Ureter (tissue), 1 donor: Measurements from ENCODE around the gene PIGQ. TPM values are rescaled to one million over a fixed set of nuclear protein-coding genes. Genes with fewer than 3 reads are reported as not detected.

ENCODE experiments used
- DNase-seq: peaks from one replicate; pipeline ENCODE4 v3.0.0-alpha.2; 2020; ENCODE audit warnings: low spot score
- total RNA-seq: library from RNA; stranded (reverse); gene quantifications from one replicate; pipeline ENCODE4 v1.2.4, GENCODE V29; 2023
- donor health status: DM: yes; HTN: yes; CAD: no.

Gene PIGQ
- total RNA-seq, 1 donor from 2014 or later = 65.7 TPM

DNA sequence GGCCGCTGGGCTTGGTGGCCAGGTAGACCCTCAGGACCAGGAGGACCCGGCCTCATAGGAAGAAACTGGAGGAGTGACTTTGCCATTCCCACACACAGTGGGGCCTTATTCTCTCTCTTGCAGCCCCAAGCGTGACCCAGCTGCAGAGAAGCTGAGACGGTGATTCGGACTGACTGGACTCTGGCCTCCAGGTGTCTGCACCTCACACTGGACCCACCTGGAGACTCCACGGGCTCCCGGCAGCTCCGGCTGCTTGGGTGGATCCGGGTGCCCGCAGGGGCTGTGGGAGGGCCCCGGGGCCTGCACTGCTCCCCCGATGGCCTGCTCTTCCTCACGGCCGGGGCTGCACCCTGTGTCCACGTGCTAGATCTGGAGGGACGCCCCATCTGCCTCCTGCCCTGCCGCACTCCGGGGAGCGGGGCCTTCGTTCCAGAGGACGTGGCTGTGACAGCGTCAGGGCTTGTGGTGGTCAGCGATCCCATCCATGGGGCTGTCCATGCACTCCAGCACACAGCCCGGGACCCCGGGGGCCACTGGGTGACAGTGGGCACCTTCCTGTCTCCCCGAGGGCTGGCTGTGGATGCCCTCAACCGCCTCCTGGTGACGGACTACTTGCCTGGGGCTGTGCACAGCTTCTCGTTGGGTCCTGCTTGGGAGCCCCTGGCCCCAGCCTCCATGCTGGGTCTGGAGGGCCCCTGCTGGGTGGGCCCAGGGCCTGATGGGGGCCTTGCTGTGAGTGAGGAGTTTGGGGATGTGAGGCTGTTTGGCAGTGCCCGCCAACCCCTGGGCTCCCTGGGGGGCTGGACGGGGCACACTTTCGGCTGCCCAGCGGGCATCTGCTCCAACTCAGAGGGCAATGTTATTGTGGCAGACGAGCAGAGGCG, 2.2 kb upstream of the PIGQ start:
- DNase-seq = no peak

DNA sequence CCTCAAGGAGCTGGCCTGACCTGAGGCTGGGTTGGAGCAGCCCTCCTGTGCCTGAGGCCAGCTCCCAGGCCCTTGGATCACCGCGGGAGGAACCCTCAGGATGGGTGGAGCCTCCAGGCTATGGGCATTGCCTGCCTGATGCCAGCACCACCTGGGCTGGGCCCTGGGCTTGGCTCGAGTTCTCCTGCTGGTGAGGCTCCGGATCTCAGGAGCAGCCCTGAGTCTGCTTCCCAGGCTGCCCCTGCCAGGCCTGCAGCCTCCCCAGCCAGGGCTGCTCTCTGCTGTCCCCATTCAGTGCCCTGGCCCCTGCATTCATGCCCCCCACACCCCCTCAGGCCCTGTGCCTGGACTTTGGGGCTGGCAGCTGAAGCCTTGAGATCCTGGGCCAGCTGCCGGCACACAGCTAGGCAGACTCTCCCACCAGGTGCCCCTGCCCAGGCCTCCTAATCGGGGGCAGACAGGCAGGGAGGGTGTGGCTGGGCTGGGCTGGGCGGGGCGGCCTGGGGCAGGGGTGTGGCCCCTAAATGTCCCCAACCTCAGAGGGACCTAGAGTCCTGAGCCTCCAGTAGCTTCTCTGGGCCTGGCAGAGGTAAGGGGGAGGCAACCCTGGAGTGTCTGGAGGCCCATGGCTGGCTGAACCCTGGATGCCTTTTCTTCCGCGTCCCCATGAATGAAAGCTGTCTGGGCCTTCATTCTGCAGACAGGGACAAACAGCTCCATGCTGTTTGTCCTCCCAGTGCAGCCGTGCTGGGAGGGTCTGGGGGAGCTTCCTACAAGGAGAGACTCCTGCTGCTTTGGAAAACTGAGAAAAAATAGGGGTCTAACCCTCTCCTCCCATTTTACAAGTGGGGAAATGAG, 1.1 kb upstream of the PIGQ start:
- no peak for DNase-seq

DNA sequence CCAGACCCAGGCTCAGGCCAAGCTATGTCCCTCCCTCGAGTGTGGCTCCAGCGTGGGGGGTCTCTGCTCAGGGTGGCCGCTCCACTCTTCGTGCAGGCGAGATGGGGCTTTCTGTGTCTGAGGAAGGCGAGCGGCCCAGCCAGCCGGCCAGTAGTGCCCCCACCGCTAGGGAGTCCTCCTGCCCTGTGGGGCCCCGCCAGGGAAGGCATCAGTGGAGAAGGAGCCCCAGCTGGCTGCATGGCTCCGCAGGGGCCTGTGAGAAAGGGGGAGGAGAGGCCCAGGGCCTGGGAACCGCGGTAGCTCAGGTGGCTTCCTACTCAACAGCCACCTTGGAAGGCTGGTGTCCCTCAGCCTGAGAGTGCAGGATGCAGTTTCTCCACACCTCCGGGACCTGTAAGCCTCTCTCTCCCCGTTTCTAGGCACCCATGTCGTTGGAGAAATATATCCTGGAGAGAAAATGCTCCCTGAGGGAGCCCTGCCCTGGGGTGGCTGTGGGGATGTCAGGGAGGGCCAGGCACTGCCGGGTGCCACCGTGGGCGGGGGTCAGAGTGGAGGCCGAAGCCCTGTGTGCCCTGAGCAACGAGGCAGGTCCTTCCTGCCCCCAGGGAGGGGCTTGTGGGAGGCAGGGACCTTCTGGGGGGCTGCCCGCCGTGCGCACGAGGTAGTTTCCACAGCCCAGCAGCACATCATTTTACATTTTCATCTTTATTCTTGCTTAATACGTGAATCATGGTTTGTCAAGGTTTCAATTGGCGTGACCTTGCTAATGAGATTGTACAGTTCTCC, 3.3 kb downstream of the PIGQ start:
- DNase-seq = no peak

DNA sequence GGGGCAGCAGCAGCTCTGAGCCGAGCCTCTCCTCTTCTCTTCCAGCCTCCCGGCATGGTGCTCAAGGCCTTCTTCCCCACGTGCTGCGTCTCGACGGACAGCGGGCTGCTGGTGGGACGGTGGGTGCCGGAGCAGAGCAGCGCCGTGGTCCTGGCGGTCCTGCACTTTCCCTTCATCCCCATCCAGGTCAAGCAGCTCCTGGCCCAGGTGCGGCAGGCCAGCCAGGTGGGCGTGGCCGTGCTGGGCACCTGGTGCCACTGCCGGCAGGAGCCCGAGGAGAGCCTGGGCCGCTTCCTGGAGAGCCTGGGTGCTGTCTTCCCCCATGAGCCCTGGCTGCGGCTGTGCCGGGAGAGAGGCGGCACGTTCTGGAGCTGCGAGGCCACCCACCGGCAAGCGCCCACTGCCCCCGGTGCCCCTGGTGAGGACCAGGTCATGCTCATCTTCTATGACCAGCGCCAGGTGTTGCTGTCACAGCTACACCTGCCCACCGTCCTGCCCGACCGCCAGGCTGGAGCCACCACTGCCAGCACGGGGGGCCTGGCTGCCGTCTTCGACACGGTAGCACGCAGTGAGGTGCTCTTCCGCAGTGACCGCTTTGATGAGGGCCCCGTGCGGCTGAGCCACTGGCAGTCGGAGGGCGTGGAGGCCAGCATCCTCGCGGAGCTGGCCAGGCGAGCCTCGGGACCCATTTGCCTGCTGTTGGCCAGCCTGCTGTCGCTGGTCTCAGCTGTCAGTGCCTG, 4.4 kb downstream of the PIGQ start:
- DNase-seq = no peak

DNA sequence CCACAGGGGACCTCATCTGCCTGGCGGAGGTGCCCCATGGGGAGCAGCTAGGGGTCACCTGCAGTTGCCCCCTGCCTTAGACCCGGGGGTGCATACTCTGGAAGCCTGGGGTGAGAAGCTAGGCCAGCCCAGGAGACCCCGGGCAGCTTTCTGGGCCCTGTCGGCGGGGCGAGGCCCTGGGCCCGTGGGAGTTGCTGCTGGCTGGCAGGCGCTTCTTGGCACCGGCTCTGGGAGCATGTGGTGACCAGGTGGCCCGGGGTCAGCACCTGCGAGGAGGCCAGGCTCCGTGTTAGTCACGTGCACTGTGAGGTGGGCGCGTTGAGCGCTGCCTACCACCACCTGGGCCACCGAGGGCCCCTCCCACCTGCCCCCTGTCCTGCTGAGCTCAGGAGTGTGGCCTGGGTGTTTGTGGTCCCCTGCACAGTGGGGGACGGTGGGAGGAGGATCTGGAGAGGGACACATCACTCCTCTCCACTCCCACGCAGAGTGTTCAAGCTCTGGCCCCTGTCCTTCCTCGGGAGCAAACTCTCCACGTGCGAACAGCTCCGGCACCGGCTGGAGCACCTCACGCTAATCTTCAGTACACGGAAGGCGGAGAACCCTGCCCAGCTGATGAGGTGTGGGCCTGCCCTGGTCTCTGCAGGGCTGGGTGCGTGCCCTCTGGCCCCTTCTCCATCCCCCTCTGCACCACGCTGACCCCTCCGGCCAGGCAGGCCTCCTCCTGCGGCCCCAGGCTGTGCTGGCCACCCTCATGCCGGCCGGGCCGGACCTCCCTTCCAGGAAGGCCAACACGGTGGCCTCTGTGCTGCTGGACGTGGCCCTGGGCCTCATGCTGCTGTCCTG, 5.8 kb downstream of the PIGQ start:
- DNase-seq = no peak

DNA sequence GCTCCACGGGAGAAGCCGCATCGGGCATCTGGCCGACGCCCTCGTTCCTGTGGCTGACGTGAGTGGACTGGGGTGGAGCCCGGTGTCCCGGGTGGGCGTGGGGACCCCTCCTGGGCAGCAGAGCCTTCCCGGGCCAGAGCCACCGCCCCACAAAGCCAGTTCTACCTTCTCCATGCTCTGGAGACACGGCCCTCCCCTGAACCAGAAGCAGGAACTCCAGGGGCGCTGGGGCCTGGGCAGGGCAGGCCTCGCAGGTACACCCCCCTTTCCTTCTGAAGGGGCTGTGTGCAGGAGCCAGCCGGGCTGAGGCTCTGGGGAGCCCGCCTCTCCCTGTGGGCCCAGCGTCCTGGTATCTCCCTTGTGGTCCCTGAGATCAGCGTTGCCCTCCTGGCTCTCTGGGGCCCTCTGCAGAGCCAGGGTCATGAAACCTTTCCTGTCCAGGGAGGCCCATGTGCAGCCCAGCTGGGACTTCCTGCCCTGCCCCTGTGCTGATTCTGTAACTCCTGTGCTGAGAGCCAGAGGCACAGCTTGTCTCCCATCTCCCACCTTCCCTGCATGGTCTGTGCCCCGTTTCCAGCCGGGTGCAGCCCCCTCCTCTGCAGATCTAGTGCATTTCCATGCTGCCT, 6.5 kb downstream of the PIGQ start:
- DNase-seq = no peak

DNA sequence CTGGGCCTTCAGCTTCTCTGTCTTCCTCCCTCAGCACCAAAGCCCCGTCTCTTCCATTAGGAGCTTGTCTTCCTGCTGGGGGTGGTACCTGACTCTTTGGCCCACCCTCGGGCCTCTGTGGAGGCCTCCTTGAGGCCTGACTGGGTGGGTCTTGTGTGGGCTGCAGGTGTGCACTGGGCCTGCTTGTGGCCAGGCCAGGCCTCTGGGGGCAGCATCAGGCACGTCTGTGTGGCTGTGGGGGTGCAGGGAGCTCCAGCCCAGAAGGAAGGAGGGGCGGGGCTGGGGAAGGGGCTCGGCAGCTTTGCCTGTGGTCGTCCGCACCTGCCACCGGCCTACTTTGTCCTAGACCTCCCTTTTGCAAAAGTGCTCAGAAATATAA, 7.0 kb downstream of the PIGQ start:
- DNase-seq = no peak

DNA sequence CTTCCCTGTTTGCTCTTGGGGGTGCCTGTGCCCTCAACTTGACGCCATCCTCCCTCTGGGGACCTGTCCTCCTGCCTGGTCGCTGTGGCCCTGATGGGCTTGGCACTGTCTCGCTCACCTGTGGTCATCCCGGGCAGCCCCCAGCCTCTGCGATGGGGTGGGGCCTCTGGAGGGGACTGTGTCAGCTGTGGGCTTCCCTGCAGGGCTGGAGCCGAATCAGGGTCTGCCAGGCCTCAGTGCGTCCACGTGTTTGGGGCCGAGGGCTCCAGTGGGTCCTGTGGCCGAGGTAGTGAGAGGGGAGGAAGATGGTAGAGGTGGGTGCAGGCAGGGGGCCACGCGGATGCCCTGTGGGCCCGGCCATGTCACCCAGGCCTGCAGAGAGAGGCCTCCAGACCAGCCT, 8.0 kb downstream of the PIGQ start:
- DNase-seq = no peak

DNA sequence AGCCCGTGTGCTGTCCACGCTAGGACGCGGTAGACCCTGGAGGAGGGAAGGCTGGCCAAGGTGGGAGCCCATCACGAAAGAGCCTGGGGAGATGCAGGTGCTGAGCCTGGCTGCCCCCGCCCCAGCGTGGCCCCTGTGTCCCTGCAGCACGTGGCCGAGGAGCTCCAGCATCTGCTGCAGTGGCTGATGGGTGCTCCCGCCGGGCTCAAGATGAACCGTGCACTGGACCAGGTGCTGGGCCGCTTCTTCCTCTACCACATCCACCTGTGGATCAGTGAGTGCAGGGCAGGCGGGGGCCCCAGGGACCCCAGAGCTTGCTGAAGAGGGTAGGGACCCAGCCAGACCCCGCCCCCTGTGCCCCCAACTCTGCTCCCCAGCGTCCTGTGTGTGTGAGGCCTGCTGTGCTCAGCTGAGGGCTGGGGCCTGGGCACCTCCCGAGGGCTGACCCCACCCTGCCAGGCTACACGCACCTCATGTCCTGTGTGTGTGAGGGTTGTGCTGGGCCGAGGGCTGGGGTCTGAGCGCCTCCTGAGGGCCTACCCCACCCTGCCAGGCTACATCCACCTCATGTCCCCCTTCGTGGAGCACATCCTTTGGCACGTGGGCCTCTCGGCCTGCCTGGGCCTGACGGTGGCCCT, 8.6 kb downstream of the PIGQ start:
- DNase-seq = no peak

DNA sequence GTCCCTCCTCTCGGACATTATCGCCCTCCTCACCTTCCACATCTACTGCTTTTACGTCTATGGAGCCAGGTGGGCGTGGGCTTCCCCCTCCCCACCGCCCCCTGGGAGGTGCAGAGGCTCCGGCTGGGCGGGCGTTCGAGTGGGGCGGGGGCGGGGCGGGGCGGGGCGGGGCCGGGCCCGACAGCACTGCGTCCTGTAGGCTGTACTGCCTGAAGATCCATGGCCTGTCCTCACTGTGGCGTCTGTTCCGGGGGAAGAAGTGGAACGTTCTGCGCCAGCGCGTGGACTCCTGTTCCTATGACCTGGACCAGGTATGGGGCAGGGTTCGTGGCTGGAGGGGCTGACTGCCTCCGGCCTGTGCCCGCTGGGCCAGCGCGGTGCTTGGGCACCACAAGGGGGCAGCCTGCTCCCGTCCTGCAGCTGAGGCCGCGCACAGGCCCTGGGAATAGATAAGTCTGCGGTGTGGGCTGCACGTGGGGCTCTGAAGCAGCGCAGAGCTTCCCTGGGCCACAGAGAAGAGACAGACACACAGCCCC, 9.2 kb downstream of the PIGQ start:
- DNase-seq = no peak

DNA sequence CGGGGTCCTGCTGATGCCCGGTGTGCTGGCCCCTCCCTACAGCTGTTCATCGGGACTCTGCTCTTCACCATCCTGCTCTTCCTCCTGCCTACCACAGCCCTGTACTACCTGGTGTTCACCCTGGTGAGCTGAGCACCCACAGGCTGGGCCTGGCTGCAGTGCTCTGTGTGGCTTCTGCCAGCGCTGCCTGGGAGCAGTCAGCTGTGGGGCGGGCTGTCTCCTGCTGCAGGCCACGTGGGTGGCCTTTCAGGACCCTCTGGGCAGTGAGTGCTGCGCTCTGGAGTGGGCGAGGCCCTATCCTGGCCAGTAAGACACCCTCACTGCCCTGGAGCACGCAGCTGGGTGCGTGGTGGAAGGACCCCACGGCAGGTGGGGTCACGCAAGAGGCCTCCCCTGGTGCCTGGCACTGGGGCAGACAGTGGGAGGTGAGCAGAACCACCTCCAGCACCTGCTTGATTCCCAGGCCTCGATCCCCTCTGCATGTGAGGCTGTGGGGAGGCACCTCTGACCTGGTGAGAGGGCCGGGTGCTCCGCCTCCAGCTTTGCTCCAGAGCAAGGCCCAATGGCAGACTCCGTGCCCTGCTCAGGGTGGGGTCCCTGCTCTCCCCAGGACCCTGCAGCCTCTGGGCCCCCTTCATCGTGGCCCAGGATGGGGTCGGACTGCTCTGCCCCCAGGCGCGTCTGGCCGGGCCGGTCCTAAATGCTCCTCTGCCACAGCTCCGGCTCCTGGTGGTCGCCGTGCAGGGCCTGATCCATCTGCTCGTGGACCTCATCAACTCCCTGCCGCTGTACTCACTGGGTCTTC, 10.6 kb downstream of the PIGQ start:
- DNase-seq = no peak

DNA sequence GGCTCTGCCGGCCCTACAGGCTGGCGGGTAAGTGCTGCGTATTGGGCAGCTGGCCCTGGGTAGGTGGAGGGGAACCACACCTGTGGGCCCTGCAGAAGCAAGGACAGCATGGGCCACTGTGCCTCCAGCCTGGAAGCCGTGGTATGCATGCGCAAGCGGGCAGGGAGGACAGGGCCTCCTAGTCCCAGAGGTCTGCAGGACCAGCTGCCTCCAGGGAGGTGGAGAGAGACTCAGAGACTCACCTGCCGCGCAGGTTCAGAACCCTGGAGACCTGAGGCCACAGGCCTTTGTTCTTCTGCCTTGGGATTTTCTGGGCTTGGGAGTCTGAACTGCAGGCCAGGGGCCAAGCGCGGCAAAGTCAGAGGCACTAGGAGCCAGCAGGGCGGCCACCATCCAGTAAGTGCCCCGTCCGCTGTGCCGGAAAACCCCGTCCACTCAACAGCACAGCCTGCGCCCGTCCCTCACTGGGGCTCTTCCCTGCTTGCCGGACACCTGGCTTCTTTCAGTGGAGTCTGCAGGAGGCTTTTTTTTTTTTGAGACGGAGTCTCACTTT, 11.3 kb downstream of the PIGQ start:
- no peak for DNase-seq

DNA sequence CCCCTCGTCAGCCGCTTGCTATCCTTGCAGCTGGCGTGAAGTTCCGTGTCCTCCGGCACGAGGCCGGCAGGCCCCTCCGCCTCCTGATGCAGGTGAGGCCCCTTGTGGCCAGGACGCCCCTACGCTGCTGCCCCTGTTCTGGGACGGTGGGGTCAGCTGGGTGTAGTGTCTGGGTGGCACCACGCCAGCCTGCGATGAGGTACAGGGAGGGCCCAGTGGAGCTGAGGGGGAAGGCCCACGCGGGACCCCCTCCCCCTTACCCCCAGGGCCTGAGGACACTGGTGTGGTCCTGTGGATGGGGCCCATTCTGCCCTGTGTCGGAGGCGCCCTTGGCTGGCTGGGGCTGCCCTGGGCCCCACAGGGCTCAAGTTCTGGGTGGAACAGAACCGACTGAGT, 12.4 kb downstream of the PIGQ start:
- no peak for DNase-seq

DNA sequence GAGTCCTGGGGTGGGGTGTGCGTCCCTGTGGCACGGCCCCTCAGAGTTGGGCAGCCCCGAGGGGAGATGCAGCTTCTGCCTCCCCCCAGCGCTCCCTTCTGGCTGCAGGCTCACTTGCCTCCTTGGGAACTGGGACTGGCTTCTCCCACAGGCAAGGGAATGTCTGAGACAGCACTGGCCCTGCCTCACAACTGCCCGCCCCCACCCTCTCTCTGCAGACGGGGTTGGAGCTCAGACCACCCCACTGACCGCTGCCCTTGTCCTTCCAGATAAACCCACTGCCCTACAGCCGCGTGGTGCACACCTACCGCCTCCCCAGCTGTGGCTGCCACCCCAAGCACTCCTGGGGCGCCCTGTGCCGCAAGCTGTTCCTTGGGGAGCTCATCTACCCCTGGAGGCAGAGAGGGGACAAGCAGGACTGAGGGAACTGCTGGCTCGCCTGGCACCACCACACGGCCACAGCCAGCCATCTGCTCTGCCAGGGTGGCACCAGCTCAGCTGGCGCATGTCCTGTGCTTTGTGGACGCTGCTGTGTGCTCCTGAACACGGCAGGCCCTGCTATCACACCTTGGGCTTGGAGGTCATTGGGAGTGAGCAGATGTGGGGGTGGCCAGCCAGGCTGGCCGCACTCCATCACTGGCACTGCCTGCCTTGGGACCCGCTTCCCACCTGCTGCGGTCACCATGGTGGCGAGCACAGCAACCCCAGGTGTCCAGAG, 13.0 kb downstream of the PIGQ start:
- no peak for DNase-seq

DNA sequence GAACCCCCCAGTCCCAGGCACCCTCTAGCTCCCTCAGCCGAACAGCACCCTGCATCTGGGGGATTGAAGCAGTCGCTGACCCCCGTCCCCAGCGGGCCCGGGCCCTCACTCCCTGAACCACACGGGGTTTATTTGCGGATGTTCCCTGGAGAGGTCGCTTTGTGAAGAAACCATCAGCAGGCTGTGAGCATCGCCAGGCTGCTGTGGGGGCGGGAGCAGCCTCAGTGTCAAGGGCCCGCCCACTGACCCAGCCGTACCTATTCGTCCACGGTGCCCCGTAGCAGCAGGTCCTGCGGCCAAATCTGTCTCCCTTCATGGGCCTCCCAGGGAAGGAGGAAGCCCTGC, 13.7 kb downstream of the PIGQ start:
- no peak for DNase-seq

DNA sequence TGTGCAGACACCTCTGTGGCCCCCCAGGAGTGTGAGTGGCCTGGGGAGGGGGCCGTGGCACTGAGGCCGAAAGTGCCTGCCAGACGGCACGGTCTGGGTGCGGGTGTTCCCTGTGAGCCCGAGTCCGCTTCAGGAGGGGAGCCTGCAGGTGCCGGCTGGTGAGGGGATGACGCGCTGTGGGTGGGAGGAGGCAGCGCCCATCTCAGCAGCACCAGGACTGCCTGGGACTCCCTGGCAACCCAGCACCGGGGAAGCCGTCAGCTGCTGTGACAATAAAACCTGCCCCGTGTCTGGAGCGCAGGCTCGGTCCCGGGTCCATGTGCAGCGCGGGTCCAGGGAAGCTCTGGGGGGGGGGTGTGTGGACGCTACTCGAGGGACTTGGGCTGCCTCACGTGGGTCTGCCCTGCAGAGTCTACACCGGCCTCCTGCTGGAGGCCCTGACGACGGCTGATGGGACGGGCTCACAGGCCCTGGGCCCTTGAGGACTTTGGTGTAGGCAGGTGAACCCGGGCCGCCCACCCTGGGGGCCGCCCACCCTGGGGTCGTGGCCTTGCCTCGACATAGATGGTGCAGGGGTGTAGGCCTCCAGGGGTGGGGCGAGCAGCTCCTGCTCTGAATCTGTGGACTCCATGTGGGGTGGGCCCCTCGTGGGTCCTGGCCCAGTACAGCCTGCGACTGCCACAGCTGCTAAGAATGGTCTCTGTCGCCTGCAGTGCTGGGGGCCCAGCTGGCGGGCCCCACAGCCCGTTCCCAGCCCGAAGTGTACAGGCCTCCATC, 14.2 kb downstream of the PIGQ start:
- no peak for DNase-seq

DNA sequence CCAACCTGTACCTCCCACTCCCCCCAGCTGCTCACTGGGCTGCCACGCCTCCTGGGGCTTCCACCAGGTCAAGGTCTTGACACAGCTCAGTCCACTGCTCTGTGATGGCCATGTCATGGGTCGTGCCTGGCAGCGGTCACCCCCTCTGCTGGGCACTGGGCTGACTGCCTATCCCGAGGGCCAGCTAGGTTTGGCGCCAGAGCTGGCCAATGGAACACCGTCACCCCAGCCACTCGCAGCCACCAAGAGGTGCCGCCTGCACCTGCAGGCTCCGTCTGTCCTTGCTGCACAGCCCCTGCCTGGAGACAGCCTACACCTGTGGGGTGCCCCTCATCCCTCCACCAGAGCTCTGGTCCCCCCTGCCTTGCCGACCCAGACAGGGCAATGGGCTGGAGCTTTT, 15.6 kb downstream of the PIGQ start:
- DNase-seq = no peak
